Endothelial cell of umbilical vein (primary cell): Measurements from ENCODE around the gene LRP6. TPM values are rescaled to one million over a fixed set of nuclear protein-coding genes. Genes with fewer than 3 reads are reported as not detected.

Source experiments
- BruUV-seq: library from RNA; stranded (reverse); fragments of 400-500 nt; replicated peaks from 2 replicates; lab custom pipeline; 2021; lab: Mats Ljungman, UMichigan
- CTCF ChIA-PET: fragments of 300-600, 350-600 bp; sonication (Branson Sonifier 250); formaldehyde crosslinking; loops from one replicate; lab custom pipeline; 2021; ENCODE audit warnings: antibody characterized with exemption, inconsistent platforms; lab: Charles Lee
- POLR2A ChIA-PET: fragments of 300-600, 350-600 bp; sonication (Branson Sonifier 250); formaldehyde crosslinking; loops from one replicate; lab custom pipeline; 2021; ENCODE audit warnings: antibody characterized with exemption, inconsistent platforms; lab: Charles Lee
- DNase-seq: peaks from one replicate; pipeline ENCODE4 v3.0.0-alpha.2; 2011; ENCODE audit warnings: low read depth, low spot score
- FAIRE-seq: peaks from 2 replicates; lab custom pipeline; 2011; peaks lifted over from hg19 to GRCh38; lab: Jason Lieb, UNC
- H2AFZ ChIP-seq: 2 replicates; pipeline ENCODE4 v1.6.0; 2012; ENCODE audit warnings: low read depth, low read length, control low read depth, inconsistent platforms
- H3K27ac ChIP-seq: 2 replicates; pipeline ENCODE4 v1.5.1; 2011; ENCODE audit warnings: low read depth, mild to moderate bottlenecking, control low read depth, low read length, moderate library complexity; ENCODE audit not compliant: insufficient read depth
- H3K27me3 ChIP-seq, 2 experiments: 2 replicates each; pipeline versions ENCODE4 v1.6.0 to v1.6.1; 2011; ENCODE audit warnings: low read length in 2 of 2, mixed read lengths in 1 of 2; ENCODE audit not compliant: control insufficient read depth in 2 of 2, insufficient read depth in 2 of 2
- H3K36me3 ChIP-seq, 2 experiments: 2 replicates in 1 of 2; 3 replicates in 1 of 2; pipeline ENCODE4 v1.5.1; 2011; ENCODE audit warnings: low read length in 2 of 2, mild to moderate bottlenecking in 1 of 2, moderate library complexity in 1 of 2; ENCODE audit not compliant: control insufficient read depth in 2 of 2, insufficient read depth in 2 of 2; ENCODE audit errors: extremely low read depth in 1 of 2
- H3K4me1 ChIP-seq: 3 replicates; pipeline ENCODE4 v1.5.1; 2011; ENCODE audit warnings: mild to moderate bottlenecking, low read length; ENCODE audit not compliant: control insufficient read depth, insufficient read depth; ENCODE audit errors: extremely low read depth
- H3K4me2 ChIP-seq: 2 replicates; pipeline ENCODE4 v1.6.1; 2011; ENCODE audit warnings: low read length, control low read depth, mixed read lengths; ENCODE audit not compliant: insufficient read depth
- H3K4me3 ChIP-seq, 3 experiments: fragments of 200-600 bp in 1 of 3; sonication (generic), shearing (Covaris generic) in 1 of 3; replicated peaks in 1 of 3; 2 replicates each; pipeline ENCODE4 v1.5.1; 2011 to 2016; ENCODE audit warnings: control low read depth in 3 of 3, low read length in 3 of 3, mild to moderate bottlenecking in 2 of 3, inconsistent platforms in 1 of 3, low read depth in 1 of 3, moderate library complexity in 1 of 3; ENCODE audit not compliant: insufficient read depth in 1 of 3
- H3K79me2 ChIP-seq: 2 replicates; pipeline ENCODE4 v1.6.0; 2012; ENCODE audit warnings: low read length, inconsistent platforms; ENCODE audit not compliant: control insufficient read depth, insufficient read depth
- H3K9ac ChIP-seq: replicated peaks from 2 replicates; pipeline ENCODE3; 2011; ENCODE audit warnings: low read length, control low read depth; ENCODE audit not compliant: insufficient read depth; ENCODE audit errors: extremely low read depth
- H3K9me1 ChIP-seq: replicated peaks from 3 replicates; pipeline ENCODE4 v1.6.0; 2011; ENCODE audit warnings: mild to moderate bottlenecking, low read length; ENCODE audit not compliant: control insufficient read depth, insufficient read depth; ENCODE audit errors: extremely low read depth
- H3K9me3 ChIP-seq: replicated peaks from 2 replicates; pipeline ENCODE4 v1.5.1; 2012; ENCODE audit warnings: low read length, inconsistent platforms; ENCODE audit not compliant: control insufficient read depth, insufficient read depth
- H4K20me1 ChIP-seq: replicated peaks from 2 replicates; pipeline ENCODE3; 2011; ENCODE audit warnings: mild to moderate bottlenecking, low read length; ENCODE audit not compliant: control insufficient read depth, insufficient read depth; ENCODE audit errors: extremely low read depth
- EZH2 ChIP-seq: IDR thresholded peaks from 2 replicates; pipeline ENCODE4 v1.6.1; 2012; ENCODE audit warnings: borderline replicate concordance, low read depth, mild to moderate bottlenecking, moderate library complexity, low read length, inconsistent platforms; ENCODE audit not compliant: severe bottlenecking
- FOS ChIP-seq: IDR thresholded peaks from 2 replicates; pipeline ENCODE4 v1.6.1; 2011; ENCODE audit warnings: mild to moderate bottlenecking, low read length, moderate library complexity, borderline replicate concordance; ENCODE audit not compliant: insufficient read depth
- GATA2 ChIP-seq: IDR thresholded peaks from 2 replicates; pipeline ENCODE4 v1.7.0; 2011; ENCODE audit warnings: low read depth, mild to moderate bottlenecking, moderate library complexity, mixed read lengths, low read length; ENCODE audit not compliant: insufficient read length, insufficient read depth
- JUN ChIP-seq: IDR thresholded peaks from 2 replicates; pipeline ENCODE4 v1.6.1; 2011; ENCODE audit warnings: borderline replicate concordance, low read depth; ENCODE audit not compliant: insufficient read length, insufficient read depth
- MYC ChIP-seq: IDR thresholded peaks from one replicate; pipeline ENCODE4 v1.6.1; 2011; ENCODE audit warnings: mild to moderate bottlenecking, low read depth, low read length
- POLR2A ChIP-seq: IDR thresholded peaks from 2 replicates; pipeline ENCODE4 v1.6.1; 2012; ENCODE audit warnings: low read depth, mild to moderate bottlenecking, control low read depth, low read length
- POLR2AphosphoS5 ChIP-seq: IDR thresholded peaks from 2 replicates; pipeline ENCODE4 v1.6.1; 2012; ENCODE audit warnings: low read depth, mild to moderate bottlenecking, control low read depth, low read length, moderate library complexity; ENCODE audit not compliant: insufficient read depth
- dilution Hi-C: fragments of 300-500 bp; cut with MboI; formaldehyde crosslinking; loops from one replicate; pipeline ENCODE4 v1.15.0; 2019; ENCODE audit warnings: low sequenced_read_pairs; ENCODE audit not compliant: extremely low pct_ligation_motif_present
- intact Hi-C: fragments of 100-400 bp; cut with micrococcal nuclease; formaldehyde crosslinking; loops from one replicate; pipeline ENCODE4 v1.10.0; 2022
- polyA plus RNA-seq, 4 experiments: library from polyadenylated mRNA; depleted of rRNA in 3 of 4; stranded (reverse) in 3 of 4; unstranded in 1 of 4; fragments of >200 nt; gene quantifications; 2 replicates each; pipeline versions ENCODE4 v1.2.1 to v1.2.3, GENCODE V29; 2011 to 2012; ENCODE audit warnings: missing spikeins in 1 of 4
- total RNA-seq: library from RNA; stranded (reverse); gene quantifications from 2 replicates; pipeline ENCODE4 v1.2.3, GENCODE V29; 2021
- TF ChIP-seq, protein P1 (sequence below): IDR thresholded peaks from 2 replicates; pipeline ENCODE4 v1.6.1; 2011; ENCODE audit not compliant: insufficient read depth, insufficient read length
- TF ChIP-seq, protein P2 (sequence below), 2 donors: IDR thresholded peaks; 1 replicate in 1 of 2; 2 replicates in 1 of 2; pipeline ENCODE4 v1.5.1; 2011; ENCODE audit warnings: low read length in 2 of 2, mild to moderate bottlenecking in 2 of 2, moderate library complexity in 2 of 2, control low read depth in 1 of 2, inconsistent platforms in 1 of 2, low read depth in 1 of 2; ENCODE audit not compliant: insufficient read depth in 1 of 2; ENCODE audit errors: extremely low read depth in 1 of 2

LRP6 gene
- total and polyA plus RNA-seq, 2 donors (not counting 3 experiments of a cell fraction or from before 2014, with no cell fraction given): 28.5 to 41.7 TPM

DNA sequence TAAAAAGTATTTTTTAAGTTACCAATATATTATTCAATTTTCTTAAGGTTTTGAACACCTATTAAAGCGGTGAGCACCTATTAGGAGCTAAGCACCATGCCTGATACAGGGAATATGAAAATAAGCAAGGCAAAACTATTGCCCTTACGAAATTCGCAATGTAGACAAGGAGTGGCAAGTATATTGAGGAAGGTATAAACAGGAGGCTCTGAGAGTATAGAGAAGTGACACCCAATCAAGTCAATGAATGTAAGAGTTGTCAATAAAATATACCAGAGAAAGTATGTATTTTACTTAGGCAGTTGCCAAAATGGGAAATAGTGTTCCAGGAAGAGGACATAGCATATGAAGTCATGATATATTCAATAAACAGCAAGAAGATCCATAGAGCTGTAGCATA lies 57.2 kb downstream of the LRP6 start:
- Histone ChIP-seq H2AFZ (no peak overlapping the region), H3K27me3 (no peaks in the 10 kb centered on the region), H3K9me1 (no peaks in the 10 kb centered on the region), H3K79me2 (peaks cover 11% of the 10 kb centered on the region), H3K4me1 (peaks cover 9% of the 10 kb centered on the region), H3K4me3 (no peak overlapping the region), H3K9me3 (no peaks in the 10 kb centered on the region), H4K20me1 (peaks cover 7% of the 10 kb centered on the region), H3K36me3 (no peaks in the 10 kb centered on the region), H3K27ac (no peak overlapping the region), H3K9ac (no peak overlapping the region), H3K4me2 (no peak overlapping the region)
- TF ChIP-seq MYC: no peak
- TF ChIP-seq JUN: no peak
- TF ChIP-seq GATA2: no peak
- TF ChIP-seq FOS: no peak
- TF ChIP-seq EZH2: no peak
- TF ChIP-seq, protein P1, sequence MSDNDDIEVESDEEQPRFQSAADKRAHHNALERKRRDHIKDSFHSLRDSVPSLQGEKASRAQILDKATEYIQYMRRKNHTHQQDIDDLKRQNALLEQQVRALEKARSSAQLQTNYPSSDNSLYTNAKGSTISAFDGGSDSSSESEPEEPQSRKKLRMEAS: no peak
- TF ChIP-seq, protein P2, sequence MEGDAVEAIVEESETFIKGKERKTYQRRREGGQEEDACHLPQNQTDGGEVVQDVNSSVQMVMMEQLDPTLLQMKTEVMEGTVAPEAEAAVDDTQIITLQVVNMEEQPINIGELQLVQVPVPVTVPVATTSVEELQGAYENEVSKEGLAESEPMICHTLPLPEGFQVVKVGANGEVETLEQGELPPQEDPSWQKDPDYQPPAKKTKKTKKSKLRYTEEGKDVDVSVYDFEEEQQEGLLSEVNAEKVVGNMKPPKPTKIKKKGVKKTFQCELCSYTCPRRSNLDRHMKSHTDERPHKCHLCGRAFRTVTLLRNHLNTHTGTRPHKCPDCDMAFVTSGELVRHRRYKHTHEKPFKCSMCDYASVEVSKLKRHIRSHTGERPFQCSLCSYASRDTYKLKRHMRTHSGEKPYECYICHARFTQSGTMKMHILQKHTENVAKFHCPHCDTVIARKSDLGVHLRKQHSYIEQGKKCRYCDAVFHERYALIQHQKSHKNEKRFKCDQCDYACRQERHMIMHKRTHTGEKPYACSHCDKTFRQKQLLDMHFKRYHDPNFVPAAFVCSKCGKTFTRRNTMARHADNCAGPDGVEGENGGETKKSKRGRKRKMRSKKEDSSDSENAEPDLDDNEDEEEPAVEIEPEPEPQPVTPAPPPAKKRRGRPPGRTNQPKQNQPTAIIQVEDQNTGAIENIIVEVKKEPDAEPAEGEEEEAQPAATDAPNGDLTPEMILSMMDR (IDR thresholded peaks at IDR 0.05; ENCODE audit: extremely low read depth in 1 of 2, insufficient read depth in 1 of 2, low read depth in 1 of 2, low read length in 2 of 2): no peak
- no peak for TF ChIP-seq POLR2AphosphoS5
- TF ChIP-seq POLR2A: no peak
- BruUV-seq: no TSS peak
- intact Hi-C loops: no loop called here
- dilution Hi-C loops: no loop called here
- CTCF ChIA-PET: no interaction called here
- POLR2A ChIA-PET: no interaction called here
- DNase-seq: no peak
- FAIRE-seq: no peak
